GM19452 (cell line): ENCODE data around the gene UVSSA.
"Not testable (repeated sequence)": the region's sequence is repeated elsewhere in the genome, so short reads cannot be mapped to it uniquely, and the experiment has no call there.

ENCODE experiments used
- ATAC-seq: cut with Tn5 transposase; IDR thresholded peaks from one replicate; pipeline ENCODE4 v1.9.1; 2021; ENCODE audit not compliant: unreplicated experiment

Gene UVSSA

GRCh38 chr4:1316537-1317168 is 30.4 kb upstream of the UVSSA start:
- ATAC-seq: no peak

GRCh38 chr4:1317177-1318045 is 29.6 kb upstream of the UVSSA start:
- no peak for ATAC-seq

- no peak for ATAC-seq
Measured at GRCh38 chr4:1318046-1318375, 29.0 kb upstream of the UVSSA start.

GRCh38 chr4:1318488-1319213 is 28.4 kb upstream of the UVSSA start:
- ATAC-seq: no peak

- ATAC-seq: no peak
Measured at GRCh38 chr4:1321486-1321885, 25.5 kb upstream of the UVSSA start.

GRCh38 chr4:1321946-1322650 is 24.9 kb upstream of the UVSSA start:
- no peak for ATAC-seq

- ATAC-seq: no peak
Measured at GRCh38 chr4:1323280-1323634, 23.8 kb upstream of the UVSSA start.

GRCh38 chr4:1323635-1324442 is 23.2 kb upstream of the UVSSA start:
- no peak for ATAC-seq

GRCh38 chr4:1324443-1325175 is 22.4 kb upstream of the UVSSA start:
- ATAC-seq: not testable (repeated sequence)

- no peak for ATAC-seq
Measured at GRCh38 chr4:1325176-1325480, 21.9 kb upstream of the UVSSA start.

- no peak for ATAC-seq
Measured at GRCh38 chr4:1325681-1326635, 21.1 kb upstream of the UVSSA start.

GRCh38 chr4:1326751-1327525 is 20.1 kb upstream of the UVSSA start:
- no peak for ATAC-seq

- ATAC-seq: no peak
Measured at GRCh38 chr4:1327526-1328266, 19.3 kb upstream of the UVSSA start.

GRCh38 chr4:1328267-1329155 is 18.5 kb upstream of the UVSSA start:
- ATAC-seq: no peak

GRCh38 chr4:1329408-1330371 is 17.3 kb upstream of the UVSSA start:
- no peak for ATAC-seq
